OCI-LY7 (cell line): Measurements from ENCODE around the gene NFIA. TPM values are rescaled to one million over a fixed set of nuclear protein-coding genes. Genes with fewer than 3 reads are reported as not detected.

Experiments used
- BruUV-seq: library from RNA; stranded (reverse); fragments of 400-500 nt; replicated peaks from 2 replicates; lab custom pipeline; 2021; lab: Mats Ljungman, UMichigan
- CTCF ChIA-PET: fragments of 300-600 bp; sonication (Branson Sonifier 250); formaldehyde crosslinking; loops from one replicate; lab custom pipeline; 2022; ENCODE audit warnings: antibody characterized with exemption; ENCODE audit not compliant: unreplicated experiment; lab: Charles Lee
- POLR2A ChIA-PET: fragments of 300-600 bp; sonication (Branson Sonifier 250); formaldehyde crosslinking; loops from one replicate; lab custom pipeline; 2022; ENCODE audit warnings: antibody characterized with exemption; lab: Charles Lee
- DNase-seq: peaks from one replicate; pipeline ENCODE4 v3.0.0-alpha.2; 2015; ENCODE audit warnings: low spot score
- H2AFZ ChIP-seq: fragments of 200-600 bp; sonication (generic), shearing (Covaris generic); 2 replicates; pipeline ENCODE4 v1.6.1; 2014; ENCODE audit warnings: mild to moderate bottlenecking, antibody characterized with exemption, low read length, moderate library complexity
- H3K27ac ChIP-seq: fragments of 200-600 bp; sonication (generic); 2 replicates; pipeline ENCODE4 v1.5.1; 2014; ENCODE audit warnings: mixed run types, low read depth, mild to moderate bottlenecking, moderate library complexity, low read length, inconsistent platforms; ENCODE audit not compliant: poor library complexity, severe bottlenecking
- H3K36me3 ChIP-seq: fragments of 200-600 bp; sonication (generic); 2 replicates; pipeline ENCODE4 v1.6.1; 2014; ENCODE audit warnings: mild to moderate bottlenecking, antibody characterized with exemption, low read length, moderate library complexity, mixed read lengths; ENCODE audit not compliant: insufficient read depth
- H3K4me1 ChIP-seq: fragments of 200-600 bp; sonication (generic); 2 replicates; pipeline ENCODE4 v1.5.1; 2014; ENCODE audit warnings: mild to moderate bottlenecking, low read length; ENCODE audit not compliant: insufficient read depth, poor library complexity, severe bottlenecking
- H3K4me2 ChIP-seq: fragments of 200-600 bp; sonication (generic); 2 replicates; pipeline ENCODE4 v1.6.1; 2014; ENCODE audit warnings: mild to moderate bottlenecking, low read length
- H3K4me3 ChIP-seq: fragments of 200-600 bp; sonication (generic); 2 replicates; pipeline ENCODE4 v1.5.1; 2014; ENCODE audit warnings: mild to moderate bottlenecking, low read depth, low read length; ENCODE audit not compliant: poor library complexity, severe bottlenecking
- H3K79me2 ChIP-seq: fragments of 200-600 bp; sonication (generic); 2 replicates; pipeline ENCODE4 v1.6.1; 2016; ENCODE audit warnings: low read depth, mild to moderate bottlenecking, low read length, moderate library complexity, mixed read lengths; ENCODE audit not compliant: insufficient read depth
- H3K9me2 ChIP-seq: fragments of 200-600 bp; sonication (generic); 2 replicates; pipeline ENCODE4 v1.6.1; 2016; ENCODE audit warnings: mild to moderate bottlenecking, low read length, mixed read lengths; ENCODE audit not compliant: insufficient read depth
- H3K9me3 ChIP-seq: fragments of 200-600 bp; sonication (generic); 2 replicates; pipeline ENCODE4 v1.6.1; 2014; ENCODE audit warnings: mild to moderate bottlenecking, mixed run types, low read length, mixed read lengths
- H4K20me1 ChIP-seq: fragments of 200-600 bp; sonication (generic); 2 replicates; pipeline ENCODE4 v1.6.1; 2014; ENCODE audit warnings: mild to moderate bottlenecking, antibody characterized with exemption, low read length, moderate library complexity, mixed read lengths; ENCODE audit not compliant: insufficient read depth
- CTCF ChIP-seq: fragments of 200-600 bp; sonication (generic); conservative IDR thresholded peaks from 2 replicates; pipeline ENCODE4 v1.5.1; 2014; ENCODE audit warnings: mild to moderate bottlenecking, antibody characterized with exemption, low read length, moderate library complexity, mixed read lengths
- EZH2phosphoT487 ChIP-seq: fragments of 200-600 bp; sonication (generic); IDR thresholded peaks from 2 replicates; pipeline ENCODE4 v1.6.1; 2018; ENCODE audit warnings: low read depth, borderline replicate concordance, mild to moderate bottlenecking, mixed run types, antibody characterized with exemption, low read length, moderate library complexity, mixed read lengths
- intact Hi-C: fragments of 100-400 bp; cut with micrococcal nuclease; formaldehyde crosslinking; loops from one replicate; pipeline ENCODE4 v1.10.0; 2022; ENCODE audit not compliant: unreplicated experiment
- total RNA-seq, 2 experiments: library from RNA; depleted of rRNA in 1 of 2; stranded (reverse); fragments of >200 nt in 1 of 2; shearing (Covaris generic) in 1 of 2; gene quantifications; 2 replicates each; pipeline ENCODE4 v1.2.3, GENCODE V29; 2014 to 2022

The NFIA gene
- total RNA-seq, 2 experiments from 2014 or later = 2.8 to 18.8 TPM

GRCh38 chr1:61341426-61341825 lies 259.1 kb downstream of the NFIA start:
- Histone ChIP-seq H3K4me3 (no peak overlapping the region), H3K9me2 (no peaks in the 10 kb centered on the region), H2AFZ (no peak overlapping the region), H3K4me2 (no peak overlapping the region), H3K4me1 (no peaks in the 10 kb centered on the region), H3K27ac (no peak overlapping the region), H4K20me1 (no peaks in the 10 kb centered on the region), H3K79me2 (no peaks in the 10 kb centered on the region), H3K9me3 (no peaks in the 10 kb centered on the region), H3K36me3 (no peaks in the 10 kb centered on the region)
- BruUV-seq = no TSS peak
- CTCF ChIA-PET = no interaction called here
- DNase-seq = no peak
- intact Hi-C loops = no loop called here
- POLR2A ChIA-PET = no interaction called here
- TF ChIP-seq CTCF (no peak), EZH2phosphoT487 (no peak)

GRCh38 chr1:61343734-61344420 lies 261.5 kb downstream of the NFIA start:
- no peaks in the 10 kb centered on the region for H3K9me3 ChIP-seq
- H3K4me1 ChIP-seq = no peaks in the 10 kb centered on the region
- TF ChIP-seq EZH2phosphoT487 (no peak), CTCF (no peak)
- H4K20me1 ChIP-seq = no peaks in the 10 kb centered on the region
- no peaks in the 10 kb centered on the region for H3K79me2 ChIP-seq
- no peak overlapping the region for H3K4me2 ChIP-seq
- intact Hi-C loops = no loop called here
- no peak overlapping the region for H3K4me3 ChIP-seq
- no peak for DNase-seq
- H3K9me2 ChIP-seq = no peaks in the 10 kb centered on the region
- ChIA-PET CTCF (no interaction called here), POLR2A (no interaction called here)
- H3K36me3 ChIP-seq = no peaks in the 10 kb centered on the region
- BruUV-seq = no TSS peak
- H2AFZ ChIP-seq = no peak overlapping the region
- no peak overlapping the region for H3K27ac ChIP-seq

- TF ChIP-seq EZH2phosphoT487 (no peak), CTCF (no peak)
- no peak overlapping the region for H2AFZ ChIP-seq
- H3K4me2 ChIP-seq = no peak overlapping the region
- H3K27ac ChIP-seq = no peak overlapping the region
- no peaks in the 10 kb centered on the region for H3K36me3 ChIP-seq
- no TSS peak for BruUV-seq
- H3K79me2 ChIP-seq = no peaks in the 10 kb centered on the region
- H3K4me1 ChIP-seq = no peaks in the 10 kb centered on the region
- CTCF ChIA-PET = no interaction called here
- H4K20me1 ChIP-seq = no peaks in the 10 kb centered on the region
- intact Hi-C loops = loop anchor here (5.0 kb wide), 1 partner anchor 508 kb away; no protein-coding TSS in a partner anchor
- H3K4me3 ChIP-seq = no peak overlapping the region
- POLR2A ChIA-PET = no interaction called here
- no peaks in the 10 kb centered on the region for H3K9me3 ChIP-seq
- no peak for DNase-seq
- no peaks in the 10 kb centered on the region for H3K9me2 ChIP-seq
Measured at GRCh38 chr1:61344696-61345095, 262.3 kb downstream of the NFIA start.
